MCF 10A (cell line): Measurements from ENCODE around the gene KIF5A. TPM values are rescaled to one million over a fixed set of nuclear protein-coding genes. Genes with fewer than 3 reads are reported as not detected.
A peak's percentile ranks its signal among the peaks of the same experiment; 100 is the strongest.

Experiments used
- BruUV-seq: library from RNA; stranded (reverse); fragments of 400-500 nt; replicated peaks from 2 replicates; lab custom pipeline; 2021; lab: Mats Ljungman, UMichigan
- CTCF ChIA-PET: fragments of 300-600 bp; sonication (Branson Sonifier 250); formaldehyde crosslinking; extraction: SDS; loops from one replicate; lab custom pipeline; 2021; ENCODE audit warnings: antibody characterized with exemption, inconsistent platforms; lab: Yijun Ruan, JAX
- POLR2A ChIA-PET: fragments of 300-600, 350-650 bp; sonication (Branson Sonifier 250); formaldehyde crosslinking; extraction: SDS; loops from one replicate; lab custom pipeline; 2020; ENCODE audit warnings: antibody characterized with exemption, inconsistent platforms; lab: Yijun Ruan, JAX
- DNase-seq: peaks from one replicate; pipeline ENCODE4 v3.0.0-alpha.2; 2018; ENCODE audit not compliant: unreplicated experiment
- H3K27ac Mint-ChIP-seq: one replicate; pipeline ENCODE4 v1.8.0; 2022; ENCODE audit warnings: mild to moderate bottlenecking, low read depth, mixed read lengths; ENCODE audit not compliant: unreplicated experiment
- H3K27me3 Mint-ChIP-seq: one replicate; pipeline ENCODE4 v1.8.0; 2022; ENCODE audit warnings: mixed read lengths; ENCODE audit not compliant: insufficient read depth, unreplicated experiment
- H3K36me3 Mint-ChIP-seq: one replicate; pipeline ENCODE4 v1.8.0; 2022; ENCODE audit warnings: mild to moderate bottlenecking, moderate library complexity, mixed read lengths; ENCODE audit not compliant: insufficient read depth, unreplicated experiment
- H3K4me1 Mint-ChIP-seq: one replicate; pipeline ENCODE4 v1.8.0; 2022; ENCODE audit warnings: mixed read lengths; ENCODE audit not compliant: insufficient read depth, unreplicated experiment
- H3K4me3 Mint-ChIP-seq: one replicate; pipeline ENCODE4 v1.8.0; 2022; ENCODE audit warnings: mild to moderate bottlenecking, moderate library complexity, mixed read lengths; ENCODE audit not compliant: unreplicated experiment
- H3K9me3 Mint-ChIP-seq: one replicate; pipeline ENCODE4 v1.8.0; 2022; ENCODE audit warnings: mixed read lengths; ENCODE audit not compliant: unreplicated experiment
- CTCF ChIP-seq: fragments of 200-600 bp; IDR thresholded peaks from one replicate; pipeline ENCODE4 v1.8.0; 2022; ENCODE audit warnings: antibody characterized with exemption, mild to moderate bottlenecking; ENCODE audit not compliant: unreplicated experiment
- intact Hi-C: fragments of 100-400 bp; cut with micrococcal nuclease; formaldehyde crosslinking; loops from 2 replicates; pipeline ENCODE4 v1.14.1; 2022
- total RNA-seq: library from RNA; stranded (reverse); gene quantifications from 2 replicates; pipeline ENCODE4 v1.2.3, GENCODE V29; 2022

KIF5A gene
- total RNA-seq, 1 experiment from 2014 or later: 0.56 TPM

- ChIA-PET POLR2A (interaction anchor here (0.9 to 1.3 kb wide), 2 partner anchors 18 to 38 kb away, joined by 3 read pairs; no protein-coding TSS in a partner anchor), CTCF (interaction anchor here (0.6 to 4.2 kb wide), 20 partner anchors 9 to 332 kb away, joined by 3 to 72 read pairs (median 4); partner anchors contain the start of gene GLI1)
- peak; percentile 90 for TF ChIP-seq CTCF
- peaks cover 69% of the 10 kb centered on the region for H3K27me3 Mint-ChIP-seq
- peak; percentile 35 for DNase-seq
- H3K4me1 Mint-ChIP-seq: peaks cover 5% of the 10 kb centered on the region
- H3K4me3 Mint-ChIP-seq: peak overlapping the region; percentile 47
- BruUV-seq: no TSS peak
- no peak overlapping the region for H3K27ac Mint-ChIP-seq
- H3K36me3 Mint-ChIP-seq: no peaks in the 10 kb centered on the region
- no peaks in the 10 kb centered on the region for H3K9me3 Mint-ChIP-seq
- intact Hi-C loops: loop anchor here (1.0 to 2.0 kb wide), 2 partner anchors 38 to 163 kb away; partner anchors contain the start of gene GLI1
Observed at GRCh38 chr12:57621497-57622292, 71.9 kb downstream of the KIF5A start.

- intact Hi-C loops: no loop called here
- BruUV-seq: no TSS peak
Observed at GRCh38 chr12:57622293-57623245, 72.7 kb downstream of the KIF5A start.

GRCh38 chr12:57623385-57623784 lies 73.5 kb downstream of the KIF5A start:
- BruUV-seq: no TSS peak
- Mint-ChIP-seq H3K9me3 (no peaks in the 10 kb centered on the region), H3K27ac (no peak overlapping the region), H3K36me3 (no peaks in the 10 kb centered on the region), H3K27me3 (peaks cover 69% of the 10 kb centered on the region), H3K4me1 (peaks cover 5% of the 10 kb centered on the region), H3K4me3 (no peak overlapping the region)
- TF ChIP-seq CTCF: no peak
- CTCF ChIA-PET: interaction anchor here (0.6 to 1.3 kb wide), 4 partner anchors 11 to 168 kb away, joined by 3 to 5 read pairs (median 4); partner anchors contain the start of gene INHBE
- no peak for DNase-seq
- intact Hi-C loops: no loop called here
- POLR2A ChIA-PET: no interaction called here

More at GRCh38 chr12:57622293-57623245, 72.7 kb downstream of the KIF5A start:
- POLR2A ChIA-PET: interaction anchor here (0.9 to 1.3 kb wide), 2 partner anchors 19 to 39 kb away, joined by 3 read pairs; no protein-coding TSS in a partner anchor
- CTCF ChIA-PET: interaction anchor here (0.6 to 4.2 kb wide), 19 partner anchors 8 to 333 kb away, joined by 3 to 72 read pairs (median 4); partner anchors contain the start of genes GLI1 and INHBE
- no peak for TF ChIP-seq CTCF
- Mint-ChIP-seq H3K27ac (no peak overlapping the region), H3K27me3 (peaks cover 69% of the 10 kb centered on the region), H3K9me3 (no peaks in the 10 kb centered on the region), H3K4me1 (peaks cover 5% of the 10 kb centered on the region), H3K36me3 (no peaks in the 10 kb centered on the region), H3K4me3 (no peak overlapping the region)
- no peak for DNase-seq
